Dermis lymphatic vessel endothelial cell (primary cell): ENCODE results near the gene ADAMTS18. TPM values are rescaled to one million over a fixed set of nuclear protein-coding genes. Genes with fewer than 3 reads are reported as not detected.

Source experiments
- total RNA-seq: library from RNA; depleted of rRNA; stranded (reverse); fragments of >200 nt; gene quantifications from 2 replicates; pipeline ENCODE4 v1.2.1, GENCODE V29; 2014

ADAMTS18 gene, protein sequence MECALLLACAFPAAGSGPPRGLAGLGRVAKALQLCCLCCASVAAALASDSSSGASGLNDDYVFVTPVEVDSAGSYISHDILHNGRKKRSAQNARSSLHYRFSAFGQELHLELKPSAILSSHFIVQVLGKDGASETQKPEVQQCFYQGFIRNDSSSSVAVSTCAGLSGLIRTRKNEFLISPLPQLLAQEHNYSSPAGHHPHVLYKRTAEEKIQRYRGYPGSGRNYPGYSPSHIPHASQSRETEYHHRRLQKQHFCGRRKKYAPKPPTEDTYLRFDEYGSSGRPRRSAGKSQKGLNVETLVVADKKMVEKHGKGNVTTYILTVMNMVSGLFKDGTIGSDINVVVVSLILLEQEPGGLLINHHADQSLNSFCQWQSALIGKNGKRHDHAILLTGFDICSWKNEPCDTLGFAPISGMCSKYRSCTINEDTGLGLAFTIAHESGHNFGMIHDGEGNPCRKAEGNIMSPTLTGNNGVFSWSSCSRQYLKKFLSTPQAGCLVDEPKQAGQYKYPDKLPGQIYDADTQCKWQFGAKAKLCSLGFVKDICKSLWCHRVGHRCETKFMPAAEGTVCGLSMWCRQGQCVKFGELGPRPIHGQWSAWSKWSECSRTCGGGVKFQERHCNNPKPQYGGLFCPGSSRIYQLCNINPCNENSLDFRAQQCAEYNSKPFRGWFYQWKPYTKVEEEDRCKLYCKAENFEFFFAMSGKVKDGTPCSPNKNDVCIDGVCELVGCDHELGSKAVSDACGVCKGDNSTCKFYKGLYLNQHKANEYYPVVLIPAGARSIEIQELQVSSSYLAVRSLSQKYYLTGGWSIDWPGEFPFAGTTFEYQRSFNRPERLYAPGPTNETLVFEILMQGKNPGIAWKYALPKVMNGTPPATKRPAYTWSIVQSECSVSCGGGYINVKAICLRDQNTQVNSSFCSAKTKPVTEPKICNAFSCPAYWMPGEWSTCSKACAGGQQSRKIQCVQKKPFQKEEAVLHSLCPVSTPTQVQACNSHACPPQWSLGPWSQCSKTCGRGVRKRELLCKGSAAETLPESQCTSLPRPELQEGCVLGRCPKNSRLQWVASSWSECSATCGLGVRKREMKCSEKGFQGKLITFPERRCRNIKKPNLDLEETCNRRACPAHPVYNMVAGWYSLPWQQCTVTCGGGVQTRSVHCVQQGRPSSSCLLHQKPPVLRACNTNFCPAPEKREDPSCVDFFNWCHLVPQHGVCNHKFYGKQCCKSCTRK (N-terminal part only)
- 4.3 and 14.5 TPM in 2 replicates for total RNA-seq

DNA sequence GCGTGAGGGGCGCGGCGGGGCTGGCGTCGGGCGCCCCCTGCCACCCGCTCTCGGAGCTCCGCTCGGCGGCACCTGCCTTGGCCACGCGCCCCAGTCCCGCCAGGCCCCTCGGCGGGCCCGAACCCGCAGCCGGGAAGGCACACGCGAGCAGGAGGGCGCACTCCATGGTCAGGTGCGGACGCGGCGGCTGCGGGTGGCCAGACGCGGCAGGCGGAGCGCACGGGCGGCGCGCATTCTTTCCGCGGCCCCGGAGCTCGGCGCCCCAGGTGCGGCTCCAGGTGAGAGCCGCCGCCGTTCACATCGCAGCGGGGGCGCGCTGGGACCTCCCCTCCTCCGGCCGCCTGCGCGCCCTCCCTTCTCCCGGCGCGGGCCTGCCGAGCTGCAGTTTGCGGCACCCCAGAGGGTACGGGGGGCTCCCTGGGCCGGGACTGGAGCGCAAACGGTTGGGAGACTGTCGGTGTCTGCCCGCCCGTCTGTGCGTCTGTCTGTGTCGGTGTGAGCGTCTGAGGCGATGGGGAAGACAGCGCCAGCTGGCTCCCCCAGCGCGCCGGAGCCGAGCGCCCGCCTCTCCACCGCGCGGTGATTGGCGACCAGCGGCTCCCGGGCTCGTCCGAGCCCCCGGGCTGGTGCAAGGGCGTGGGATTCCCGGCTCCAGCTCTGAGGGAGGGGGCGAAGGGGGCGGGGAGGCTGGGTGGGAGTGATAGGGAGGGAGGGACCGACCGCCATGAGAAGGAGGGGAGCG, at the start of gene ADAMTS18:
TSS of gene ADAMTS18 (minus strand) at position 505 of the 742 bp plus-strand sequence. CDS start at position 166, 339 bp downstream.

Other genes with a start within 250 kb of the ADAMTS18 start
- gene MON1B, start 243.8 kb downstream of the ADAMTS18 start, total RNA-seq: 7.8 and 8.6 TPM in 2 replicates
- gene SYCE1L, start 235.6 kb downstream of the ADAMTS18 start, total RNA-seq: 2.8 and 2.9 TPM in 2 replicates